ENCODE data around the gene PRAC2.
A peak's percentile ranks its signal among the peaks of the same experiment; 100 is the strongest.

Gene PRAC2

DNA sequence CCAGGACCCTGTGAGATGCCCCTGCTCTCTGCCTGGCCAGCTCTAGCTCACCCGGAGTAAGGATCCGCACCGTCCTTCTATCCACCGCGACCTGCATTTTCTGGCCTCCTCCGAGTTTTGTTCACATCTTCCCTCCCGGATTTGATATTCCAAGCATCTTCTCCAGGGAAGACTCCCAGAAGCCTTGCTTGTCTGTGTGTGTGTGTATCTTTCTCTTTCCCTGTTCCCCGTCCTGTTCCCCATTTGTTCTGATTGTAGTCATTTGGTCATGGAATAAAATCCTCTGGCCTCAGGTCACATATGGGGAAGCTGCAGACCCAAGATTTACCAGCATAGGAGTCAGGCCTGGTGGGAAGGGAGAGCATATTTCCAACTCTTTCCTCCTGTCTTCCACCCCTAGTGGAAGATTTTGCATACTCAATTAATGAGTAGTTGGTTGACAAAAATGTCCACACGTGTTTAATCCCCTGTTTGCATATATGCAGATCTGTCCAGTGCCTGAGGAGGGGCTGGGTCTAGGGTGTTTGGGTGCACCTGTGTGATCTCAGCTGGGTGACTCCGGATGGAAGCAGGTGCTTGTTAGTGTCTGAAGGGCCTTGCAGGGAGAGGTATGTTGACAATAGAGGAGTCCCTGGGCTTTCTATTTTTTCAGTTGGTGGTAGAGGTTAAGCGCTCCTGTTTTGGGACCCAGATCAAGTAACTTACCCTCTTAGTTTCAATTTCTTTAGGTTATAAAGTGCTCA, 2.5 kb upstream of the PRAC2 start:
- DNase-seq = no peak

DNA sequence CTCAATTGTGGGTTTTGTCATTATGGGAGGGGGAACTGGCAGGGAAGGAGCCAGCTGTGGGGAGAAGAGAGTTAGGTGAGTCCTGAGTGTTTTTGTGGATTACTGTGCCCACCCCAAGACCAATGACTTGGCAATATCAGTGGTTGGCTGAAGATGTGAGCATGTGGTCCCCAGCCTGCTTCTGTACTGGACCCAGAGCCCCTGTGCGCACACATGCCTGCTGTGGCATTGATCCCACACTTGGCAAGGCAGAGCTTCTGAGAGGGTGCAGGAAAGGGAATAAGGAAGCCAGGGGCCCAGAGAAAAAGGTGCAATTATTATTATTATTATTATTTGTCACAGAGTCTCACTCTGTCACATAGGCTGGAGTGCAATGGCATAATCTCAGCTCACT, 2.0 kb upstream of the PRAC2 start:
- no peak for DNase-seq

DNA sequence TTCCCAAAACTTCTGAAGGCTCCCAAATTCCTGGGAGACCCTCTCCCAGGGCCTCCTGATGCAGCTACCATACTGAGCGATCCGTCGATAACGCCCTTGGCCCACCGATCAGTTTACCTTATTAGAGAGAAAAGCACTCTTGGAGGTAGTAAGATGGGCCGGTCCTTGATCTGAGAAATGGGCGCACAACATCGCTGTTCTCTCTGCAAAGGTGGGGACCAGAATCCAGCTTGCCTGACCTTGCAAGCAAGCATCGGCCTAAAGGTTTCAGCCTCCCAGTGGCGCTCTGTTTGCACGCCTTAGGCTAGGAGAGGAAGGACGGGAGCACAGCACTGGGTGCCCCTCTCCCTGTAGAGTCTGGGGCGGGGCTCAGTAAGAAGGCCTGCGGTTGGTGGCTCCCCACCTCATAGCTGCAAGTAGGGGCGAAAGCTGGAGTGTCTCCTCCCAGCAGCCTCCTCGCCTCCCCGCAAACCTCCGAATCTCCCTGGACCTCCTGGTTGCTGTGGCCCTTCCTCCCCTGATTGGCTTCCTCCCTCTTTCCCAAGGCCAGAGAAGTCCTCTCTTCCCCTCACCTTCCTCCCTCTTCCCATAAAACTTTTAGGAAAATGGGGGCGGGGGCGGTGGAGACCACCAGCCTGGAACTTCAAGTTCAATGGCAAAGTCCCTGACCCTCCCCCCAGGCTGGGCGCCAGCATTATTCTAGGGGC, 631 bp upstream of the PRAC2 start, which contains the start of gene PRAC1:
Gene PRAC1 (minus strand): TSS at position 318 of the 707 bp plus-strand sequence. CDS start 126 bp downstream, at position 192.
- DNase-seq = no peak

DNA sequence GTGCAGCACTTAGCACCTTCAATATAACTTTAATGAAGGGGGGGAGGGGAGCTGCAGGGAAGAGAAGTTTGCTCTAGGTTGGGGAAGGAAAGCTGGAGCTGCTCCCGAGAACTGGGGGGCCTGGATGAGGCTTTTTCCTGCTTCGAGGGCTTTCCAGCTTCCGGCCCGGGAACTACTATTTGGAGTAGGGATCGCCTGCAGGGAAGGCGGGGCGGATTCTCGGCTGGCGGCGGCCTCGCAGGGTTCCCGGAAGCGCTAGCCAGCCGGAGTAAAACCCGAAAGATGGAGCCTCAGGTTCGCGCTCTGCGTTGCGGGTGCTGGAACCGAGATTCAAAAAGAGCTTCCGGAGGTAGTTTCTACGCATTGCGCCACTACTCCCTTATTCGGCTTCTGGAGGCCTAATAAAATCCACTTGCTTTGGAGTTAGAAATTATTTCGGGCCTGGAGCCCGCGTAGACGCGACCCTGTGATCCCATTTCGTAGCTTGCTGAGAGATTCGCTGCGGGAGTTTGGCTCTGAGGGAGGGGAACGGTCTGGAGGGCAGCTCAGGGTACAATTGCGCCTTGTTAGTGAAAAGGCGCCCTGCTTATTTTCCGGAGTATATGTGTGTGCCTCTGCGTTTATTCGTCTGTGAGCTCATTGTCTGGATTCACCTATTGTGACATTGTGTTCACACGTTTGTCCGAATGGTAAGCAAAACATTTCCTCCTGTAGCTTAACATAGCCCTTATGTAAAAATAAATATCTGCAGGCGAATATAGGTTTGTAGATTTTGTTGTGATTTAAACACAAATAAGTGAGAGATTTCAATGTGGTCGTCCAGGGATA, 652 bp downstream of the PRAC2 start:
- DNase-seq = no peak

DNA sequence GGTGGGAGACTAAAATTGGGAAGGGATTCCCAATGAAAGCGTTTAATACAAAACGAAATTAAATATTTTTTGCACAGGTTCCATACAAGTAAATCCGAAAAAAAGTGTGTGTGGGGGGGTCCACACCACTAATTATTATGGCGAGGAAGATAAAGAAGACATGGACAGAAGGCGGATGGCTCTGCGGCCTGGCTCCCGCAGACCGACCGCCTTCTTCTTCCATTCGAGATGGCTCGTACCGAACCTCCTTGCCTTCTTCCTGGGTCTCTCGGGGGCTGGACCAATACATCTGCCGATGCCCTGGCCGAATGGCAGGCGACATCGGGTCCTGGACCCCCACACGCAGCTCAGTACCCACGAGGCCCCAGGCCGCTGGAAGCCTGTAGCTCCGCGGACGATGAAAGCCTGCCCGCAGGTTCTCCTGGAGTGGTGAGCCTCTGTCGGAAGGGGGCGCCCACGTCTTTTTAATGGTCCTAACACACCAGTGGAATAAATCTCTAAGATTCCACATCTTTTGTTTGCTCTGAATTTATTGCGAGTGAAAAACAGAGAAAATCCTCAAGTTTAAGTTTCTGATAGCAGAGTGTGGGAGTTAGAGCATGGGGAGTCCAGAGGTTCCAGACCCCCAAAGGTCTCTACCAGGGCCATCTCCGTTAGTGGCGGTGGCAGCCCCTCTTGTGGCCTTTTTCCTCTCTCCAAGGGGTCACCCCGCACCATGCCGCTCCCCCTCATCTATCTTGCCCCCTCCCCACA, 1.4 kb downstream of the PRAC2 start:
- peak; percentile 35 for DNase-seq

DNA sequence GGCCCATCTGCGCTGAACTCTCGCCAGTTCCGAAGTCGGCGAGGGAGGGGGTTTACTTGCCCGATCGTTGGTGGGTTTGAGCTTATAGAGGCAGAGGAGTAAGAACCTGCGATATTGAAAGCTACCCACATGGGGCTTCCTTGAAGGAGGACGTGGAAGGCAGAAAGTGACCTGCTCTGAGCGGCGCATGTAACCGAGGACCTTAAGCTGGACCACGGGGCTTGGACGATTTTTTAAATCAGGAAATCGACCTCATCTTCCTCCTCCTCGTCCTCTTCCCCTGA, 2.0 kb downstream of the PRAC2 start:
- DNase-seq = no peak

DNA sequence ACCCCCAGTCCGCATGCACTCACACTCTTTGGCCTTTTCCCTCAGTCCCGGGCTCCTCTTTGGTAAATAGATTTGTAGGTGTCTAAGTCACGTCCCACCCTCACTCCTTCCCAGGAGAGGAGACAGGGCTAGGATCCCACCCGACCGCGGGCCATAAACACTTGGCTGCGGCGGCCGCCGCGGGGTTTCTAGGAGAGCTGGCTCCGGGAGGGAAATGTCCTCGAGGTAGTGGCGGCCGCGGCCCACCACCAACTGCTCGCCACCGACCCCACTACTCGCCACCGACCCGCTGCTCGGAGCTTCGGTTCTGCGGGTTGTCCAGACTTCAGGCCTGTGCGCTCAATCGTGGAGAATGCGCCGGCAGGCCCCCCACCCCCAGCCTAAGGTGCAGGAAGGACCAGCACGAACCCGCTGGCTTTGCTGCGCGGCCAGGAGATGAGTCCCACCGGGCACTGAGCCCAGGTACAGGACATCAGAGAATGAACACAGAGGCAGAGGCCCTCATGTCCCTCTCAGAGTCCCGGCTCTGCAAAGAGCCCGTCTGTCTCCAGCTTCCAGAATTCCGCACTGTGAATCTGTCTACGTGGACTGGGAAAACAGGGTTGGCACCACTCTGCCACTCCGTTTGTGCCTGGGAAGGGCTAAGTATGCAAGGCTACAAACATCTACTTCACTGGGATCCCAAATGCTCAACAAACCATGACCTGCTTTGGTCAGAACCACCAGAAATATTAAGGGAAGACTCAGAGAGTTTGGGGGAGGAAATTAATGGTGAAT, 2.5 kb downstream of the PRAC2 start:
- DNase-seq = no peak

DNA sequence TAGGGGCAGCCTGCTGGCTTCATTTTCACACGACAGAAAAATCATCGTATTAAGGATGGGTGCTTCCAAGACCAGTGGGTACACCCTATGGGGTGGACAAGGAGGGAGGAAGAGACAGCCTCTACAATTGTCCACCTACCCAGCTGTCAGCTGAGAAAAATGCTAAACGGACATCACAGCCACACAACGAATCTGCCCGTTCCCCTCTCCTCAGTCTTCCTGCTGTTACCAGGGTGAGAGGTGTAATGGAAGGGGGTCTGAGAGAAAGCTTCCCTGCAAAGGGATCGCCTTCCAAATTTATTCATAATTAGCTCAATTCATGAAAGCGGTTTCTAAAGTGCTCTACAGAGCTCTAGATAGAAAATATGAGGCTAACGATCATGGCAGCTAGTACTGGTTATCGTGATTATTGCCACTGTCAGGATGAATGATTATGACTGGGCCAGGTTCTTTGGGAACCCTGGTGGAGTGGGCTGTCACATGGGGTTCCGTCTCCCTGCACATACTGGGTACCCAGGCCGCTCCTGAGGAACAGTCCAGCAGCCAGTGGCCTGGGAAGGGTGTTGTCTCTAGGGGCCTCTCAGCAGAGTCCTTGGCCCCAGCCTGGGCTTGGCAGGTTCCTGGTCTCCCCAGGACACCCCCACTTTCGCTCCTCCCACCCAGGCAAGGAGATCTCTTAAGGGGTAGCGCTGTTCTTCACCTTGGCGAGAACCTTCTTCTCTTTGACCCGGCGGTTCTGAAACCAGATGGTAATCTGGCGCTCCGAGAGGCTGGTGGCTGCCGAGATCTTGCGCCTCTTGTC, 3.3 kb downstream of the PRAC2 start:
- DNase-seq = no peak

DNA sequence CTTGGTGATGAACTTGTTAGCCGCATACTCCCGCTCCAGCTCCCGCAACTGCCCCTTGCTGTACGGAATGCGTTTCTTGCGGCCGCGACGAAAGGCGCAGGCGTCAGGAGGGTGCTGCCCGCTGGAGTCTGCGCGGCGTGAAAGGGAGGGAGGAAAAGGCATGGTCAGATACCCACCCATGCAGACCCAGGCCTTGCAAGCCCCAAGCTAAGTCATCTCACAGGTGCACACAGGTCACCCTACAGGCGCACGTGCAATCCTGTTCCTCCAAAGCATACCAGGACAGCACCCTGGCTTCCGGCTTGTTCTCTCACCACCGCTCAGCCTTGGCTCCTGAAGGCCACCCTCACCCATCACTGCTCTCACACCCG, 3.9 kb downstream of the PRAC2 start:
- no peak for DNase-seq

DNA sequence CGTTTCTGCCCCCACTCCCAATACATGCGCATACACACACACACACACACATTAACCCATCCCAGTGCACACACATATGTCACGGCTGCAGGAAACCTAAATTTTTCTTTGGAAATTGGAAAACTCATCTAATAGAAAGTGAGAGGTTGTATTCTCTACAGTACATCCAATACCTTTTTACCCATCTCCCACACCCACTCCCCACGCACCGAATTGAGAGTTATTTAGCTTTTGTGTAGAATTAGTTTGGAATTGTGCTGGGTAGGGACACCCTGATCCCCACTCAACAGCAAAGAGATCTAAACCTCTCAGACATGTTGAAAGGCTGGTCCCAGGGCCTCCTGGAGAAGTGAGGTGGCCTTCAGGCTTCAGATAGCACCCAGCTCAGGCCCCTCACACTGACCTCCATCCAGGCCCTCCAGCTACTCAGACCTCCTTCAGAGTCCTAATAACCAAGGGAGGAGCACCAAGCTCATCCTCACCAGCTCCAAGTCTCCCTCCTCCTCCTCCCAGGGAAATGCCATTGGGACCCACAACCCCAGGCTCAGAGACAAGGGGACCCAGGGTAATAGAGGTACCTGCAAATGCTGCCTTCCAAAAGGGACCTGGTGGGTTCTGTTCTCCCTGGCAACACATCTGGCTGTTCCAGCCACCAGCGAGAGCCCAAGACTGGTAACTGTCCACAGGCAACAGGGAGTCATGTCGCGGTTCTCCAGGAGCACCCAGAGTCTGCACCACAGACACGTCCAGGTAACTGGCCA, 4.6 kb downstream of the PRAC2 start:
- DNase-seq = no peak

DNA sequence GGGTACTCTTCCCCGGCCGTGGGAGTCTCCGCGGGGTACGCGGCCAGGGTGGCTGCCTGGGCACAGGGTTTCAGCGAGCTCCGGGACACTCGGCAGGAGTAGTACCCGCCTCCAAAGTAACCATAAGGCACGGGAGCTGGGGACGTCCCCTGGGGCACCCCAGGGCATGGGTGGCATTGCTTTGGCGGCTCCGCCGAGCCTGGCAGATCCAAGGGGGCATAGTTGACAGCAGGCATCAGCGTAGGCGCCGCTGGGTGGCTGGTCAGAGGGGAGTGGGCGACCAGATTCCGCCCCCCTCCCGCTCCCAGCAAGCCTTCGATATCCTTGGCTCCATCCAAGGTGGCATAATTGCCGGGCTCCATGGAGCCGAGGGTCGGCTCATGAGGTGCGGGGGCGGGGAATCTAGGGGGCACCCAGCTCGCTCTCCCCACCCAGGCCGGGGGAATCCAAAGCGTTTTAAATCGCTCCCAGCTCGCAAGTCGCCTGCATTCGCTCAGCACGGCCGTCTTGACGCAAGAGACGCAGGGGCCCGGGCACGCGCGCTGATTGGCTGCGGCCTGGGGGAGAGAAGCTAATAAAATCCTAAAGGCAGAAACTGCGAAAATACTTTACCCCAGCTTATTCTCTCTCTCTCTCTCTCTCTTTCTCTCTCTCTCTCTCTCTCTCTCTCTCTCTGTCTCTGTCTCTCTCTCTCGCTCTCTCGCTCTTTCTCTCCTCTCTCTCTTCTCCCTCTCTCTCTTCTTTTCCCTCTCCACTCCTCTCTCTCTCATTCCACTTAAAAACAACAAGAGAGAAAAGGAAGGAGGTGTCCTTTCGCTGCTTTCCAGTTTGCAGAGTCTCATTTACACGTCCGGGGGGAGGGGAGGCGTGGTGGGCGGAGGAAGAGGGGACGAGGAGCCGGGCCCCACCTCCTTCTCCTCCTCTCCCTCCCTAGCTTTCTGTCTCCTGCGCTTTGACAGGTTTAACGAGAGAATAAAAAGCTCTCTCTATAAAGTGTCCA, 5.5 kb downstream of the PRAC2 start, which contains the start of gene HOXB13:
Gene HOXB13 (minus strand): TSS at position 519 of the 1,000 bp plus-strand sequence. CDS start 157 bp downstream, at position 362.
- DNase-seq = no peak

DNA sequence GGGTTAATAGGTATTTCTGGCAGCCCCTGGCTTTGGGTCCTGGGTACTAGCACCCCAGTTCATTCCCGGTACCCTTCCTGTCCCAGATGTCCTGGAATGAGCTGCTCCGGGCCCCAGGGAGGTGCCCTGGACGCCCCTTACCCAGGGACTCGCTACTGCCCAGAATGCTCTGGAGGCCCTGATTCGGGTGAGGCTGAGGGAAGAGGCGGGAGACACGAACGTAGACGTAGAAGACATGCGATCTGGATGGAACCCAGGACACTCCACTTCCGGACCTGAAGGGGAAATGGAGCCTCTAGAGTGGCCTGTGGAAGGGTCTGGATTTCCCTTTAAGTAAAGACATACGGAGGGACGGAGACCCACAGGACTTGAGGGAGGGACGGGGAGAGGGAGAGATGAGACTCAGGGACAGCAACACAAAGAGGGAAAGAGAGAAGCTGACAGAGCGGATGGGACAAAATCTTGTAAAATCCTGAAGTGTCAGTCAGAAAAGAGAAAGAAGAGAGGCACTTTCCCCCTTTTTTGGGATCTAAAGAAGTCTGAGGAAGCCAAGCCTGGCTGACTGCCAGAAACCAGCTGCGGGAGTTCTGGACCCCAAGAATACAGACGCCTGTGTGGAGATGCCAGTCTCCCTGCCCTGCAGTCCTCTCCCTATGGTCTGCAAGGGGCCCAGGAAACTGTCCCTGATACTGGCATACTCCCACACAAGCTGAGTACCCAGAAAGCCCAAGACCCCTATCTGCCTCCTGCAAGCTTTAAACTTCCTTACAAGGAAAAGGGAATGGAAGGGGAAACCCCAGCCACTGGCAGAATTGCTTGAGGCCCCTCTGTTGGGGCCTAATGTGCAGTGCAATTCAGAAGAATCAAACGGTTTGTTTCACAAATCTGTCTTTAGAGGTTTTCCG, 6.6 kb downstream of the PRAC2 start:
- DNase-seq = no peak

DNA sequence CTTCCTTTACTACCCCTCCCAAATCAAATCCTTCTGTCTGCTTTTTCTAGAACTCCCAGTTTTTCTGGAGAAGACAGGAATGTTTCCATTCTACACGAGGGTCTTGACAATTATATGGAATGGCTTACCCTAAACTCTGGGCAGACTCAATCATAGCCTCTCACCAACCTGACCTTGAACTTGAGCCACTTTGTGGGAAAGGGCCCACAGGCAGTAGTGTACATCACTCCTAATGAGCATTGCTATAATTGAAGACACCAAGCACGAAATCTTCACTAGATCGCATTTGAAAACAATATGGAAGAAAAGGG, 7.2 kb downstream of the PRAC2 start:
- no peak for DNase-seq

DNA sequence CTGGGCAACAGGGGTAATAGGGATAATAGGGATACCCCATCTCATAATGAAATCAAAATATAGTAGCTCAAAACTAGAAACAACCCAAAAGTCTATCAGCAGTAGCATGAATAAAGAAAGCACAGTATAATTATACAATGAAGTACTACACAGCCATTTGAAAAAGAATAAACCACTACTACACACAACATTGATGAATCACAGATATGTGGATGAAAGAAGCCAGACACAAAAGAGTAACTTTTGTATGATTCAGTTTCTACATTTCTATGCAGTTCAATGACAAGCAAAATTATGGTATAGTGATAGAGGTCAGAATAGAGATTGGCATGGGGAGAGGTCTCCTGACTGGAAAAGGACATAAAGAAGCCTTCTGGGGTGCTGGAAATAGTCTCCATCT, 8.4 kb downstream of the PRAC2 start:
- DNase-seq = no peak

DNA sequence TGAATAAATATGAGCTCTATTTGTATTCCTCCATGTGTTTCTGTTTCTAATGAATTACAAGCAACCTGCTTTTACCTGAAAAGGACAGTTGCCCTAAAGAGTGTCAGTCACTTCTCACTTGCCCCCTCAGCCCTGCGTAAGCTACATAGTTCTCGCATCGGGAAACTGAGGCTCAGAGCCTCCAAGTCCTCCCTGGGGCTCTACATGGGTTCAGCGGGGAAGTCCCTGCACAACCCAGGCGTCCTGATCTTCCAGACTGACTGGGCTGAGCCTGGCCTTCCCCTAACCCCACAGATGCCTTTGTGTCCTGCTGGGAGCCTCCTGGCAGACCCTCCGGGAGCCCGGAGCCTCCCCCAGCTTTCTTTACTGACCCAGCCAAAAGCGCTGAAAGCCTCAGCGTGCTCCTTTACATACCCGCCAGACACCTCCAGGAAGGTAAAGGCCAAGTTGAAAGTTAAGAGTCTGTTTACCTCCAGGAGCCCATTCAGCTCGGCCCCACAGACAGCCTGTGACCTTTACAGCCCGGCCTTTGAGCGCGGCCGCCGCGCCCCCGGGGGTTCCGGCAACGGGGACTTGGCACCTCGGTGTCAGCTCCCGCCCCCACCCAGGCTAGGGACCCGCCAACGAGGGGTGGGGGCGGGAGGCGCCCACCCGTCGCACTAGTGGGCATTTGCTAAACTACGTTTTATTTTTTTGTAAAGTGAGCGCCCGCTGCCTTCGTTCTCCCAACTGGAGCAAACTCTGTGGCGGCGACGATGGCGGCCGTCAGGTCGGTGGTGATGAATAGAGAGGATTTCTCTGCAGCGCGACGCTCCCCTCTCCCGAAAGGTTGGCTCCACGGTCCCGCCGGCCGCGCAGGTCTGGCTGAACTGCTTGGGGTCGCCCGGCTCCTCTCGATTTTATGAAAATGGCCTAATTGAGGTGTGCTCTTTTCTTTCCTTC, 10.0 kb downstream of the PRAC2 start:
- DNase-seq = no peak

DNA sequence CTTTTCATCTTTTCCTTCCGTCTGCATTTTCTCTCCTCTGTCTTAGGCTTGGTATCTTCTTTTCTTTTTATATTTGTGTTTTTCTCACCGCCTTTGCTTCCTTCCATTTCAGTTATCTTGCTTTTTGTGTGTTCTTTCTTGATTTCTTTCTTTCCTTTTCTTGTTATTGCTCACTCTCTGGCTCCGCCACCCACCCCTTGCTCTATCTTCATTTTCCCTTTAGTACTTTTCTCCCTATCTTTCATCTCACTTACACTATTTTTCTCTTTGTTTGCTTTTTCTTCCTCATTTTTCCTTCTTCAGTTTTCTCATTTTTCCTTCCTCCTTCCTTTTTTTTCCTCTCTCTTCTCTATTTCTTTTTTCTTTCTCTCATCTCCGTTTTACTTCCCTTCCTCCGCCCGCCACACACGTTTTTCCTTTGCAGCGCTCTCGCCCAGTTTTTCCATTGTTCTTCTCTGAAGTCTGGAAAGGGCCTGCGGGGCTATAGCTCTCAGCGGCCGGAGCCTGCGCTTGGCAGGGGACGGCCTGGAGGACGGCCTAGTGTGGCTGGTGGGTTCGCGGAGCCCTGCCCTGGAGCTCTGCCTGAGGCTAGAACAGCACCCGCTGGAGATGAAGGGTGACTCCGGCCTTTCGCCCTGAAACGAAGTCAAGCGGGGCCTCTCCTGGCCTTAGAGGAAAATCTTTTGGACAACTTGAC, 10.8 kb downstream of the PRAC2 start:
- DNase-seq = no peak
